Cardiac fibroblast (primary cell): ENCODE results near the gene GNAZ.

Experiments
- DNase-seq, 2 donors: peaks; one replicate each; pipeline versions ENCODE4 v3.0.0 to v3.0.0-alpha.2; 2010; ENCODE audit warnings: low read depth in 2 of 2
- H3K4me3 ChIP-seq, 2 donors: replicated peaks in 1 of 2; 1 replicate in 1 of 2; 2 replicates in 1 of 2; pipeline ENCODE4 v1.5.1; 2011; ENCODE audit warnings: low read depth in 2 of 2, low read length in 2 of 2, mild to moderate bottlenecking in 2 of 2, moderate library complexity in 1 of 2
- TF ChIP-seq, protein P1 (sequence below): IDR thresholded peaks from one replicate; pipeline ENCODE4 v1.5.1; 2011; ENCODE audit warnings: low read depth, mild to moderate bottlenecking, low read length, inconsistent platforms

Gene GNAZ

DNA sequence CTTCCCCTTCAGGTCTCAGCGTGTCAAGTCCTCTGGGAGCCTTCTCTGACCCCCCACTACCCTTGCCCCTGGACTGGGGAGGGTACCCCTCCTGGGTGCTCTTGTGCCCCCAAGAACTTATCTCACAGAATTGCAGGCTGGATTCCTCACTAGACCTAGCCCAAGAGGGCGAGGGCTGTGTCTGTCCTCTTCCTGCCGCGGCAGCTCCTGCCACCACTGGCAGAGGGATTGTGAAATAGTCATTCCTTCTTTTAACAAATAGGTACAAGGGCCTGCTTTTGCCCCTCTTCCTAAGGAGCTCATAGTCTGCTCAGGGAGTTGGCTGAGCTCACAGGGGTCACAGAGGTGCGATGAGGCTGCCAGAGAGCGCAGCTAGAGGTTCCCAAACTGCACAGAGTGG lies 80.4 kb downstream of the GNAZ start:
- TF ChIP-seq, protein P1, sequence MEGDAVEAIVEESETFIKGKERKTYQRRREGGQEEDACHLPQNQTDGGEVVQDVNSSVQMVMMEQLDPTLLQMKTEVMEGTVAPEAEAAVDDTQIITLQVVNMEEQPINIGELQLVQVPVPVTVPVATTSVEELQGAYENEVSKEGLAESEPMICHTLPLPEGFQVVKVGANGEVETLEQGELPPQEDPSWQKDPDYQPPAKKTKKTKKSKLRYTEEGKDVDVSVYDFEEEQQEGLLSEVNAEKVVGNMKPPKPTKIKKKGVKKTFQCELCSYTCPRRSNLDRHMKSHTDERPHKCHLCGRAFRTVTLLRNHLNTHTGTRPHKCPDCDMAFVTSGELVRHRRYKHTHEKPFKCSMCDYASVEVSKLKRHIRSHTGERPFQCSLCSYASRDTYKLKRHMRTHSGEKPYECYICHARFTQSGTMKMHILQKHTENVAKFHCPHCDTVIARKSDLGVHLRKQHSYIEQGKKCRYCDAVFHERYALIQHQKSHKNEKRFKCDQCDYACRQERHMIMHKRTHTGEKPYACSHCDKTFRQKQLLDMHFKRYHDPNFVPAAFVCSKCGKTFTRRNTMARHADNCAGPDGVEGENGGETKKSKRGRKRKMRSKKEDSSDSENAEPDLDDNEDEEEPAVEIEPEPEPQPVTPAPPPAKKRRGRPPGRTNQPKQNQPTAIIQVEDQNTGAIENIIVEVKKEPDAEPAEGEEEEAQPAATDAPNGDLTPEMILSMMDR: no peak
- no peak for DNase-seq
- H3K4me3 ChIP-seq: no peak overlapping the region

DNA sequence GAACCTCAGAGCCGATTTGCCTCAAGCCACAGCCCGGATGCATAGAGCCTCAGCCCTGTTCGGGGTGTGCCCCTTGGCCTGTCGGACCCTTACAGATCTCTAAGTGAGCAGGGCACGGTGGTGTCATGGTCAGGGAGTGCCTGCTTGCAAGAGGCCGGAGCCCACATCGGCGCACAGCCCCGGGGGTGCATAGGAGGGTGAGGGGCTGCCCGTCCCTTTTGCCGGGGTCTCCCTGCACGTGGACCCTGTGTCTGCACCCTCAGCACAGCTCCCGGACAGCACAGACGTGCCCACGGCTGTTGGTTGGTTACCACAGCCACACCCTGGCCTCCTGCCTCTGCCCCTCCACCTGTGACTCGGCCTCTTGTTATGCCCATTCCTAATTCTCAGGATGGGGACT lies 81.5 kb downstream of the GNAZ start:
- TF ChIP-seq, protein P1: no peak
- DNase-seq: no peak
- no peak overlapping the region for H3K4me3 ChIP-seq

DNA sequence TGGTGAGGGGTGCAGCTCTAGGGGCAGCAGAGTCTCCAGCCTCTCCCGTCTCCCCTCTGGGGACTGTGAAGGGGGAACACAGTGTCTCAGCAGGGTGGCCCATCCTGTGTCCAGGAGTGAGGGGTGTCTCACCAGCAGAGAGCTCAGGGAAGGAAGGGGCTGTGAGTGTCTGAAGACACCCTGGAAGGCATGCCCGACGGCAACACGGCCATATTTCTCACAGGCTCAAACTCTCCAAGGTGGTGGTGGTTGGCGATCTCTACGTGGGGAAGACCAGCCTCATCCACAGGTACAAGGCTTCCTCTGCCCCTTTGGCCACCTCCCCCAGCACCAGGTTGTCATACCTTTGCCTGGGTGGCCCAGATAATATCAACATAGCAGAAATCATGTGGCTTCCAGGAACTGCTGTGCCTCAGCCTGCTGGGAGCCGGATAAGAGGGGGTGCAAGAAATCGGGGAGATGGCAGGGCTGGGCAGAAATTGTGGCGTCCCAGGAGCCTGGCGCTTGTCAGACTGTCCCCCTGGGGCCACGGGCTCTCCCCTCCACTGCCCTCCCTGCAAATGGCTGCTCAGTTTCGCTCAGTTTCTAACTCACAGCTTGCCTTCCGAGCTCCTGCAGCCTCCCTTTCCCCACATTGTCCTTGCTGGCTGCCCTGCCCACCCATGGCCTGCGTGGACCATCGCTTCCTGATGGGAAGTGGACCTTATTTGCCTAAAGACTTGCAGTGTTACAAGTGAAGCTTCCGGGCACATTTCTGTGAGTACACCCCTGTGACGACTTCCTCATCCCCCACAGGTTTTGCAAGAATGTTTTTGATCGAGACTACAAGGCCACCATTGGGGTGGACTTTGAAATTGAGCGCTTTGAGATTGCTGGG lies 82.2 kb downstream of the GNAZ start:
- no peak for DNase-seq
- H3K4me3 ChIP-seq: no peak overlapping the region
- TF ChIP-seq, protein P1: no peak

DNA sequence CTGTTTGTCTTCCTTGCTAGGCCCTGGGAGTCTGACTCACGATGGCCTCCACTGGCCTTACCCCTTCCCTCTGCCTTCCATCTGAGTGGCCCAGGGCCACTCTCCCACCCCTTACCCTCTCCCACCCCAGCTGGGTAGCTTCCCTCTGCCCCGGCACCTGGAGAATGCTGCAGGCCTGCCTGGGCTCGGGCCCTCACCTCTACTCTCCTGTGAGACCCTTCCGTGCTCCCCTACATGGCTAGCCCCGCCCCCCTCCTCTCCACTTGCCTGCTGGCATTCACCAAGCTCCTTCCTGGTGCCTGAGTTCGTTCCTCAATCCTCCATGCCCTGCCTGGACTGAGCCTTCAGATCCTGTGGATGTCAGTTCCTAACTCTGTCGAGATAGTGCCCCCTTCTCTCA lies 83.7 kb downstream of the GNAZ start:
- TF ChIP-seq, protein P1: no peak

DNA sequence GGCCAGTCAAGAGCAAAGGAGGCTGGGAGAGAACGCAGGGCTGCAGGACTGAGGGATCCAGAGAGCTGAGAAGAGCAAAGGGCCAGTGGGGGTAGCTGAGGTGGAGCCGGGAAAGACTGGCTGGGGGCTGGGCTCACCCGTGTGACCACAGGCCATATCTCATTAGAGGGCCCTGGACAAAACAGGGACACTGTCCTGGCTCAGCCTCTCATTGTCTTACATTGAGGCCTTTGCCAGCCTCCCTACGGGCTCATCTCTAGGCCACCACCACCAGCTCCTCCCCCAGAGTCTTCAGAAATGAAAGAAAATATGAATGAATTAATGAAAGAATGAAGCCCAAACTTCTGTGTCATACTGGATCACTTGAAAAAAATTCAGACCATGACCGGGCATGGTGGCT lies 84.1 kb downstream of the GNAZ start:
- H3K4me3 ChIP-seq: no peak overlapping the region
- no peak for DNase-seq
- TF ChIP-seq, protein P1: no peak

More for the DNA sequence above, 83.7 kb downstream of the GNAZ start:
- no peak overlapping the region for H3K4me3 ChIP-seq
- DNase-seq: no peak

DNA sequence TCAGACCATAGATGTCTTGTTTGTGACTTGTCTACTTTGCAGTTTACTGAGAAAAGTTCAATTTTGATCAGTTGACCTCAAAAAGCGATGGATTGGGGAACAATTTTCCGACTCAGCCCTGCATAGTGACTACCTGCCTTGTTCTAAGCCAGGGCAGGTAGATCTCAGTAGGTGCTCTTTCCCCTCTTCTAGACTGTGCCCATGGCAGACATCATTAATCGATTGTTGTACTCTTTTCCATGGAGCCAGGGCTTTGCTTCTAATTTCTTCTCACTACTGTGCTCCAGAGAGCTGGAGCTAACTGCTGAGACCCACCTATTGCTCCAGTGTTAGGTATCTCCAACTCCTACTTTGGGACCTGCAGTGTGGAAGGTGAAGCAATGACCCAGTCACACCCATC lies 84.8 kb downstream of the GNAZ start:
- DNase-seq: no peak
- no peak overlapping the region for H3K4me3 ChIP-seq
- TF ChIP-seq, protein P1: no peak
